GM12878 (cell line): Measurements from ENCODE around the gene ATG5. TPM values are rescaled to one million over a fixed set of nuclear protein-coding genes. Genes with fewer than 3 reads are reported as not detected.
A peak's percentile ranks its signal among the peaks of the same experiment; 100 is the strongest.

ENCODE experiments used
- CREB1 ChIP-seq: IDR thresholded peaks from 2 replicates; pipeline ENCODE4 v1.6.1; 2012; ENCODE audit warnings: low read depth, mild to moderate bottlenecking, inconsistent platforms
- IRF4 ChIP-seq: IDR thresholded peaks from 2 replicates; pipeline ENCODE4 v1.6.1; 2011; ENCODE audit warnings: low read depth, low read length
- NFYB ChIP-seq: IDR thresholded peaks from 2 replicates; pipeline ENCODE4 v1.6.1; 2011; ENCODE audit warnings: low read depth, mild to moderate bottlenecking, low read length, improper control_type of control experiment, moderate library complexity; ENCODE audit not compliant: insufficient read depth
- PML ChIP-seq: IDR thresholded peaks from 2 replicates; pipeline ENCODE4 v1.6.1; 2012; ENCODE audit warnings: low read length, inconsistent platforms
- POLR2A ChIP-seq: IDR thresholded peaks from 2 replicates; pipeline ENCODE4 v1.6.1; 2011; ENCODE audit warnings: low read depth, mild to moderate bottlenecking, low read length
- RAD21 ChIP-seq: IDR thresholded peaks from 2 replicates; pipeline ENCODE4 v1.6.1; 2011; ENCODE audit warnings: mild to moderate bottlenecking, low read depth, low read length, moderate library complexity; ENCODE audit not compliant: insufficient read depth
- SMAD1 ChIP-seq: fragments of 450-650 bp; IDR thresholded peaks from 2 replicates; pipeline ENCODE4 v1.6.1; 2018; ENCODE audit warnings: mild to moderate bottlenecking, low read depth; ENCODE audit not compliant: partially characterized antibody
- SMAD5 ChIP-seq: IDR thresholded peaks from 2 replicates; pipeline ENCODE4 v1.6.1; 2016; ENCODE audit warnings: antibody characterized with exemption, low read depth
- SMC3 ChIP-seq: IDR thresholded peaks from 2 replicates; pipeline ENCODE4 v1.6.1; 2011; ENCODE audit warnings: low read length, improper control_type of control experiment, borderline replicate concordance
- polyA plus RNA-seq, 11 experiments: library from polyadenylated mRNA; depleted of rRNA in 4 of 11; unstranded in 6 of 11; stranded (reverse) in 5 of 11; fragments of >200 nt; fragmentation: Nextera tagmentation in 4 of 11; fragmentation: Illumina TruSeq in 1 of 11; extraction: Ambion mirVana in 4 of 11; extraction: Trizol in 1 of 11; gene quantifications; 1 replicate in 1 of 11; 2 replicates in 10 of 11; pipeline versions ENCODE4 v1.2.1 to v1.2.3, GENCODE V29; 2011 to 2016; ENCODE audit warnings: inconsistent platforms in 2 of 11, missing spikeins in 2 of 11, low read depth in 1 of 11
- total RNA-seq, 4 experiments: library from RNA; depleted of rRNA in 3 of 4; stranded (reverse); fragments of >200 nt in 3 of 4; fragmentation: Illumina TruSeq in 1 of 4; extraction: Trizol in 1 of 4; gene quantifications; 2 replicates each; pipeline versions ENCODE4 v1.2.1 to v1.2.3, GENCODE V29; 2013 to 2021
- TF ChIP-seq, protein P1 (sequence below): fragments of 150-350 bp; IDR thresholded peaks from 2 replicates; pipeline ENCODE4 v1.6.1; 2016; ENCODE audit warnings: low read depth, low read length
- TF ChIP-seq, protein P2 (sequence below): fragments of 450-650 bp; IDR thresholded peaks from 2 replicates; pipeline ENCODE4 v1.6.1; 2018; ENCODE audit warnings: mild to moderate bottlenecking, low read depth, moderate library complexity; ENCODE audit not compliant: partially characterized antibody

The ATG5 gene
- total and polyA plus RNA-seq, 10 of the 15 experiments (the other 5 are each of a cell fraction or from before 2014, with no cell fraction given): 12.9 to 51.8 (median 23.9) TPM

DNA sequence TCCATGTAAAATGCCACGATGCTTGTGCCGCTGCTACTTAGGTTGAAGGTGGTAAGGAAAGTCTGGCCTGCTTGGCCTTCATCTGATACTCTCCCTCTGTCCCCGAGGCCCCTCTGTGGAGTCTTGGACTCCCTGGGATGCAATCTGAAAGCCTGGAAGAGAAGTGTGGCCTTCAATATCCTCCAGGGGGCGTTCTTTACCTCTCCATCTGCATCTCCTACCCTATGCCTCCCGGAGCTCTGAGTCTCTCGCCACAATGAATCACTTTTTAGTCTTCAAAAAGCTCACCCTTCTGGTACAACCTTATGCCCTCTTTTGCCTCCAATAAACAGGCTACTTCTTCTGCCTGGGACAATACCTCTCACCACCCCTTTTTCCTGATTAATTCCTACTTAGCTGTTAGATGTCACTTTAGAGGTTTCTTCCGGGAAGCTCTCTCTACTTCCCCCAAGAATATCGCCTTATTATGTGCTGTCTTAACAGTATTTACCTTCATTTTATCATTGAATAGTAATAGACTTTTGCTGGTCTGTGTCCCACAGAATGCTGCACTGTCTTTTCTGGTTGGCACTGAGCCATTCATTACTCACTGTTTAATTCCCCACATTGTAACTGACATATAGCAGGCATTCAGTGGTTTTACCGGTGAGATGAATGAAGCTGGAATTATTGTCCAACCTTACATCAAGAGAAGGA lies 13.9 kb upstream of the ATG5 start (continued):
- TF ChIP-seq, protein P1, sequence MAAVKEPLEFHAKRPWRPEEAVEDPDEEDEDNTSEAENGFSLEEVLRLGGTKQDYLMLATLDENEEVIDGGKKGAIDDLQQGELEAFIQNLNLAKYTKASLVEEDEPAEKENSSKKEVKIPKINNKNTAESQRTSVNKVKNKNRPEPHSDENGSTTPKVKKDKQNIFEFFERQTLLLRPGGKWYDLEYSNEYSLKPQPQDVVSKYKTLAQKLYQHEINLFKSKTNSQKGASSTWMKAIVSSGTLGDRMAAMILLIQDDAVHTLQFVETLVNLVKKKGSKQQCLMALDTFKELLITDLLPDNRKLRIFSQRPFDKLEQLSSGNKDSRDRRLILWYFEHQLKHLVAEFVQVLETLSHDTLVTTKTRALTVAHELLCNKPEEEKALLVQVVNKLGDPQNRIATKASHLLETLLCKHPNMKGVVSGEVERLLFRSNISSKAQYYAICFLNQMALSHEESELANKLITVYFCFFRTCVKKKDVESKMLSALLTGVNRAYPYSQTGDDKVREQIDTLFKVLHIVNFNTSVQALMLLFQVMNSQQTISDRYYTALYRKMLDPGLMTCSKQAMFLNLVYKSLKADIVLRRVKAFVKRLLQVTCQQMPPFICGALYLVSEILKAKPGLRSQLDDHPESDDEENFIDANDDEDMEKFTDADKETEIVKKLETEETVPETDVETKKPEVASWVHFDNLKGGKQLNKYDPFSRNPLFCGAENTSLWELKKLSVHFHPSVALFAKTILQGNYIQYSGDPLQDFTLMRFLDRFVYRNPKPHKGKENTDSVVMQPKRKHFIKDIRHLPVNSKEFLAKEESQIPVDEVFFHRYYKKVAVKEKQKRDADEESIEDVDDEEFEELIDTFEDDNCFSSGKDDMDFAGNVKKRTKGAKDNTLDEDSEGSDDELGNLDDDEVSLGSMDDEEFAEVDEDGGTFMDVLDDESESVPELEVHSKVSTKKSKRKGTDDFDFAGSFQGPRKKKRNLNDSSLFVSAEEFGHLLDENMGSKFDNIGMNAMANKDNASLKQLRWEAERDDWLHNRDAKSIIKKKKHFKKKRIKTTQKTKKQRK: no peak
- peak; percentile 57 for TF ChIP-seq RAD21
- TF ChIP-seq CREB1: no peak
- no peak for TF ChIP-seq SMAD5
- TF ChIP-seq PML: no peak
- no peak for TF ChIP-seq IRF4
- TF ChIP-seq, protein P2, sequence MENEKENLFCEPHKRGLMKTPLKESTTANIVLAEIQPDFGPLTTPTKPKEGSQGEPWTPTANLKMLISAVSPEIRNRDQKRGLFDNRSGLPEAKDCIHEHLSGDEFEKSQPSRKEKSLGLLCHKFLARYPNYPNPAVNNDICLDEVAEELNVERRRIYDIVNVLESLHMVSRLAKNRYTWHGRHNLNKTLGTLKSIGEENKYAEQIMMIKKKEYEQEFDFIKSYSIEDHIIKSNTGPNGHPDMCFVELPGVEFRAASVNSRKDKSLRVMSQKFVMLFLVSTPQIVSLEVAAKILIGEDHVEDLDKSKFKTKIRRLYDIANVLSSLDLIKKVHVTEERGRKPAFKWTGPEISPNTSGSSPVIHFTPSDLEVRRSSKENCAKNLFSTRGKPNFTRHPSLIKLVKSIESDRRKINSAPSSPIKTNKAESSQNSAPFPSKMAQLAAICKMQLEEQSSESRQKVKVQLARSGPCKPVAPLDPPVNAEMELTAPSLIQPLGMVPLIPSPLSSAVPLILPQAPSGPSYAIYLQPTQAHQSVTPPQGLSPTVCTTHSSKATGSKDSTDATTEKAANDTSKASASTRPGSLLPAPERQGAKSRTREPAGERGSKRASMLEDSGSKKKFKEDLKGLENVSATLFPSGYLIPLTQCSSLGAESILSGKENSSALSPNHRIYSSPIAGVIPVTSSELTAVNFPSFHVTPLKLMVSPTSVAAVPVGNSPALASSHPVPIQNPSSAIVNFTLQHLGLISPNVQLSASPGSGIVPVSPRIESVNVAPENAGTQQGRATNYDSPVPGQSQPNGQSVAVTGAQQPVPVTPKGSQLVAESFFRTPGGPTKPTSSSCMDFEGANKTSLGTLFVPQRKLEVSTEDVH: no peak
- no peak for TF ChIP-seq SMAD1
- TF ChIP-seq NFYB: no peak
- TF ChIP-seq POLR2A: no peak
- peak; percentile 31 for TF ChIP-seq SMC3
